Activated B cell treated with CpG ODN at 0.5 μM for 24 hours (primary cell): ENCODE results near the gene ENTREP1. TPM values are rescaled to one million over a fixed set of nuclear protein-coding genes. Genes with fewer than 3 reads are reported as not detected.

Source experiments
- ATAC-seq: fragments of 200-7000 bp; cut with Tn5 transposase; one replicate; pipeline ENCODE4 v1.10.0; 2021; ENCODE audit warnings: low read depth, mild to moderate bottlenecking, moderate library complexity
- CTCF ChIA-PET: fragments of 350-600 bp; sonication (Branson Sonifier 250); formaldehyde crosslinking; loops from one replicate; lab custom pipeline; 2021; ENCODE audit warnings: antibody characterized with exemption; lab: Charles Lee
- POLR2A ChIA-PET: fragments of 350-600 bp; sonication (Branson Sonifier 250); formaldehyde crosslinking; loops from one replicate; lab custom pipeline; 2021; ENCODE audit warnings: antibody characterized with exemption; lab: Charles Lee
- DNase-seq: peaks from one replicate; pipeline ENCODE4 v3.0.0; 2022
- H3K27ac Mint-ChIP-seq: one replicate; pipeline ENCODE4 v1.8.0; 2020; ENCODE audit warnings: mixed read lengths
- H3K27me3 Mint-ChIP-seq: one replicate; pipeline ENCODE4 v1.8.0; 2021; ENCODE audit warnings: mixed read lengths
- H3K36me3 Mint-ChIP-seq: one replicate; pipeline ENCODE4 v1.8.0; 2021; ENCODE audit warnings: low read depth, mixed read lengths
- H3K4me1 Mint-ChIP-seq: one replicate; pipeline ENCODE4 v1.8.0; 2021; ENCODE audit warnings: mixed read lengths
- H3K4me3 Mint-ChIP-seq: one replicate; pipeline ENCODE4 v1.8.0; 2020; ENCODE audit warnings: mild to moderate bottlenecking, mixed read lengths
- H3K9me3 Mint-ChIP-seq: one replicate; pipeline ENCODE4 v1.8.0; 2020; ENCODE audit warnings: mixed read lengths
- intact Hi-C: fragments of 100-400 bp; cut with micrococcal nuclease; formaldehyde crosslinking; loops from one replicate; pipeline ENCODE4 v1.15.1; 2024
- total RNA-seq: library from RNA; stranded (reverse); gene quantifications from 2 replicates; pipeline ENCODE4 v1.2.3, GENCODE V29; 2022
- TF ChIP-seq, protein P1 (sequence below): fragments of 200-600 bp; IDR thresholded peaks from one replicate; pipeline ENCODE4 v1.8.0; 2022; ENCODE audit warnings: antibody characterized with exemption, mild to moderate bottlenecking

ENTREP1 gene
- total RNA-seq, 1 donor from 2014 or later: not detected

DNA sequence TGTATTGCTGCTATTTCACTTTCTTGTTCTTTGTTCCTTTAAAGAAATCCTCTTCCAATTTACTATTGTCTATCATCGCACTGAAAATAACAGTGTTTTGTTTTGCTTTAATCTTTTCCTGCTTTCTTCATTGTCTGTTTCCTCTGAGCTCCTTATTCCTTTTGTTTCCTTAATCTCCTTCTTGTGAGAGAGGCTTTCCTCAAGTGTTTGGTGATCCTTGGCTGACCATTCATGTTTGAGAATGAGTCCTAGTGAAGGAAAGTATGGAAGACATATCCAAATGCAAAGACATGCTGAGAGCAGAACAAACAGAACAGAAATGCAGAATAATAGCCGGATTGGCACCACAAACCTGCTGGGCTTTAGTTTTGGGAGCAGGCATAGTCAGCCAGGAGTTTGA is 42.0 kb upstream of the ENTREP1 start:
- peaks cover 10% of the 10 kb centered on the region for H3K27me3 Mint-ChIP-seq

DNA sequence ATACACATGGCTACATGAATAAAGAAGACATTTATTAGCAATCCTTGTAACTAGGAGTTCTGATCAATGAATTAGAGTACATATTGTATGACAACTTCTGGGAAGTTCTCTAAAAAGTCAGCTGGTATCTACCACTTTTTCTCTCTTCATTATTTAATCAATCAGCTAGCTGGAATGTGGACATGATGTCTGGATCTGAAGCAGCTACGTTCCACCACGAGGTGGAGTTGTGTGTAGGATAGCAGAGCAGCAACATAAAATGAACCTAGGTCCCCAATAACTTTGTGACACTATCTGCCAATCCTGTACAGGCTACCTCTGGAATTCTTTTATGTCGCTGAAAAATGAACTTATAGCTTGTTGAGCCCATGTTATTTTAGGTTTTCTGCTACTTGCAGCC is 32.9 kb upstream of the ENTREP1 start:
- peaks cover 13% of the 10 kb centered on the region for H3K27me3 Mint-ChIP-seq
- H3K36me3 Mint-ChIP-seq: no peaks in the 10 kb centered on the region
- H3K9me3 Mint-ChIP-seq: no peaks in the 10 kb centered on the region
- ATAC-seq (no peak), DNase-seq (no peak)
- POLR2A ChIA-PET: no interaction called here
- no peaks in the 10 kb centered on the region for H3K4me1 Mint-ChIP-seq
- intact Hi-C loops: no loop called here
- TF ChIP-seq, protein P1, sequence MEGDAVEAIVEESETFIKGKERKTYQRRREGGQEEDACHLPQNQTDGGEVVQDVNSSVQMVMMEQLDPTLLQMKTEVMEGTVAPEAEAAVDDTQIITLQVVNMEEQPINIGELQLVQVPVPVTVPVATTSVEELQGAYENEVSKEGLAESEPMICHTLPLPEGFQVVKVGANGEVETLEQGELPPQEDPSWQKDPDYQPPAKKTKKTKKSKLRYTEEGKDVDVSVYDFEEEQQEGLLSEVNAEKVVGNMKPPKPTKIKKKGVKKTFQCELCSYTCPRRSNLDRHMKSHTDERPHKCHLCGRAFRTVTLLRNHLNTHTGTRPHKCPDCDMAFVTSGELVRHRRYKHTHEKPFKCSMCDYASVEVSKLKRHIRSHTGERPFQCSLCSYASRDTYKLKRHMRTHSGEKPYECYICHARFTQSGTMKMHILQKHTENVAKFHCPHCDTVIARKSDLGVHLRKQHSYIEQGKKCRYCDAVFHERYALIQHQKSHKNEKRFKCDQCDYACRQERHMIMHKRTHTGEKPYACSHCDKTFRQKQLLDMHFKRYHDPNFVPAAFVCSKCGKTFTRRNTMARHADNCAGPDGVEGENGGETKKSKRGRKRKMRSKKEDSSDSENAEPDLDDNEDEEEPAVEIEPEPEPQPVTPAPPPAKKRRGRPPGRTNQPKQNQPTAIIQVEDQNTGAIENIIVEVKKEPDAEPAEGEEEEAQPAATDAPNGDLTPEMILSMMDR: no peak
- no peak overlapping the region for H3K4me3 Mint-ChIP-seq
- no peak overlapping the region for H3K27ac Mint-ChIP-seq
- CTCF ChIA-PET: no interaction called here

More for the DNA sequence above, 42.0 kb upstream of the ENTREP1 start:
- intact Hi-C loops: no loop called here
- ChIA-PET POLR2A (no interaction called here), CTCF (no interaction called here)
- H3K36me3 Mint-ChIP-seq: no peaks in the 10 kb centered on the region
- peaks cover 13% of the 10 kb centered on the region for H3K9me3 Mint-ChIP-seq
- DNase-seq: no peak
- H3K4me1 Mint-ChIP-seq: no peaks in the 10 kb centered on the region
- TF ChIP-seq, protein P1: no peak
- no peak overlapping the region for H3K4me3 Mint-ChIP-seq
- no peak for ATAC-seq
- H3K27ac Mint-ChIP-seq: no peak overlapping the region

DNA sequence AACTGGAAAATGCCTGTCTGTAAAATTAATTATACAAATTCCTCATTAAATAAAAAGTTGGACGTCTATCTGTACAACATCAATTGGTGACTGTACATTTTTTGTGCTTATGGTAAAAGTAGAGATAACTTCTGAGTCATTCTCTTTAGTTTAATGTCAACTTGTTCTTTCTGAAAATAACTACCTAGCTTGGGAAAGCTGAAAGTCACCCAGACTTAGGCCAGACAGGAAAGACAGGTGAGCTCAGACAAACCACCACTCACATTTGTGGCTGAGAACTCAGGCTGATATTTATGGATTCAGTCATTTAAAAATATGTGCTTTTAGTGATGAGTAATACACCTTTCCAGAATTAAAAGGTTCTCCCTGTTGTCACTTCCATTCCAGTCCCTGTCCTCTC is 31.9 kb upstream of the ENTREP1 start:
- ChIA-PET POLR2A (no interaction called here), CTCF (no interaction called here)
- peaks cover 11% of the 10 kb centered on the region for H3K27me3 Mint-ChIP-seq
- no peaks in the 10 kb centered on the region for H3K36me3 Mint-ChIP-seq
- H3K4me3 Mint-ChIP-seq: no peak overlapping the region
- no peak overlapping the region for H3K27ac Mint-ChIP-seq
- DNase-seq (no peak), ATAC-seq (no peak)
- H3K4me1 Mint-ChIP-seq: no peaks in the 10 kb centered on the region
- intact Hi-C loops: no loop called here
- TF ChIP-seq, protein P1: no peak
- H3K9me3 Mint-ChIP-seq: no peaks in the 10 kb centered on the region

DNA sequence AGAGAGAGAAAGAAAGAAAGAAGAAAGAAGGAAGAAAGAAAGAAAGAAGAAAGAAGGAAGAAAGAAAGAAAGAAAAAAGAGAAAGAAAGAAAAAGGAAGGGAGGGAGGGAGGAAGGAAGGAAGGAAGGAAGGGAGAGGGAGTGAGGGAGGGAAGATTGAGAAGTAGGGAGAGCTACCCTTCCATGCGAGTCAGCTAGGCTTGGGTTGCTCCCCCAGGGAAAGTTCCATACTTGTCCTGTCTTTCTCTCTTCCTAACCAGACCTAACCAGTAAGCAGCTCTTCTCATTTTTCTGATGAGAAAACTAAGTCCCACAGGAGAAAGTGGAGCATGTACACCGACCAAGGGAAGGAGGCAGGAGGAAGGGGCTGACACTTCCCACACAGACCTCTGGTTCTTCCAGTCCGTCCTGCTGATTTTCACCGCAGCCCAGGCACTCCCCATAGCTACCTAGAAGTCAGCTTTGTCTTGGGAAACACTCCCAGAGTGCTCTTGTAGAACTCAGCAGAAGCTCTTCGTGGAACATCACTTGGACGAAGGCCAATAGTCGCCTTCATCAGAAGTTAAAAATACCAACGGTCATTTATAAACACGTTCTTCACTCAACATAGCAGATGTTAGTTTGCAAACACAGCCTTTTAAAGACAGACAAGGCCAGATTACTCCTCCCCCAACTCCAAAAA is 29.0 kb upstream of the ENTREP1 start:
- intact Hi-C loops: no loop called here
- no peaks in the 10 kb centered on the region for H3K36me3 Mint-ChIP-seq
- POLR2A ChIA-PET: no interaction called here

DNA sequence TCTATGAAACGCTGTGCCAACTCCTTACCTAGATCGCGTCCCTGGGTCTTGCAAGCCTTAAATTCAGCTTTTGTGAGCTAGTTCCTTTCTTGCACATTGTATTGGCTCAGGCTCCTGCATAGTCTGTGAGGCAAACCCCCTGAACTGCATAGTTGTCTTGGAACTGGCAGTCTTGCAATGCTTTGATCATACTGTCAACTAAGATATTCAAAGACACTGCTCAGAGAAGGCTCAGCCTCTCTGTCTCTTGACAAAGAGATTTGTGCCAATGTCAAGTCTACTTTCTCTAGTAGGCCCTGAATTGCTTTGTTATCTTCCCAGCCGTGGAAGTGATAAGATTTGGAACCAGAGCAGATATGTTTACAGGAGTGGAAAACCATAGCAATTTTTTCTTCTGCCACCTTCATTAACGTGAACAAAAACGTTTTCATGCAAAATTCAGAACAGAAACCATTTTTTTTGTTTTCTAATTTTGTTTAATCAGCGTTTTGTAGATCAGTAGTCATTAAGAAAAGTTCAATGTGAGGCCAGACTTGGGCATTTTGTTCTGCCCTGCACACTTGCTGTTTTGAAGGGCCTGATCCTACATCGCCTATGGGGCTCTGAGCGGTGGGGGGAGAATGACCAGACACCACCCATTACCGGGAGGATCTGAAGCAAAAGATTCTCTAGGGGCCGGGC is 27.6 kb upstream of the ENTREP1 start:
- DNase-seq (no peak), ATAC-seq (no peak)
- Mint-ChIP-seq H3K27me3 (peaks cover 7% of the 10 kb centered on the region), H3K9me3 (no peaks in the 10 kb centered on the region), H3K27ac (no peak overlapping the region), H3K4me1 (no peaks in the 10 kb centered on the region), H3K4me3 (no peak overlapping the region), H3K36me3 (no peaks in the 10 kb centered on the region)
- TF ChIP-seq, protein P1: no peak
- CTCF ChIA-PET: no interaction called here
- POLR2A ChIA-PET: no interaction called here
- intact Hi-C loops: no loop called here

More for the DNA sequence above, 29.0 kb upstream of the ENTREP1 start:
- H3K4me3 Mint-ChIP-seq: no peak overlapping the region
- H3K27ac Mint-ChIP-seq: no peak overlapping the region
- H3K4me1 Mint-ChIP-seq: no peaks in the 10 kb centered on the region
- H3K9me3 Mint-ChIP-seq: no peaks in the 10 kb centered on the region
- DNase-seq (no peak), ATAC-seq (no peak)
- peaks cover 7% of the 10 kb centered on the region for H3K27me3 Mint-ChIP-seq
- TF ChIP-seq, protein P1: no peak
- CTCF ChIA-PET: no interaction called here
